Body of pancreas (tissue), 4 donors: Measurements from ENCODE around the gene IP6K2.

Experiments used
- CTCF ChIP-seq, 7 experiments: fragments of 450-650 bp in 4 of 7; fragments of 200-600 bp in 3 of 7; sonication (generic) in 3 of 7; IDR thresholded peaks; one replicate each; pipeline ENCODE4 v1.5.1; 2016 to 2019; ENCODE audit warnings: antibody characterized with exemption in 7 of 7
- POLR2A ChIP-seq, 3 donors: fragments of 450-650 bp; IDR thresholded peaks; one replicate each; pipeline ENCODE4 v1.6.1; 2016; ENCODE audit warnings: antibody characterized with exemption in 3 of 3, mild to moderate bottlenecking in 2 of 3

- TF ChIP-seq POLR2A (IDR thresholded peaks at IDR 0.05): no peak
- TF ChIP-seq CTCF (IDR thresholded peaks at IDR 0.05): no peak
Observed at GRCh38 chr3:48661501-48662144, 55.4 kb downstream of the IP6K2 start.
